ENCODE data around the gene CNKSR3.
A peak's percentile ranks its signal among the peaks of the same experiment; 100 is the strongest.

CNKSR3 gene

DNA sequence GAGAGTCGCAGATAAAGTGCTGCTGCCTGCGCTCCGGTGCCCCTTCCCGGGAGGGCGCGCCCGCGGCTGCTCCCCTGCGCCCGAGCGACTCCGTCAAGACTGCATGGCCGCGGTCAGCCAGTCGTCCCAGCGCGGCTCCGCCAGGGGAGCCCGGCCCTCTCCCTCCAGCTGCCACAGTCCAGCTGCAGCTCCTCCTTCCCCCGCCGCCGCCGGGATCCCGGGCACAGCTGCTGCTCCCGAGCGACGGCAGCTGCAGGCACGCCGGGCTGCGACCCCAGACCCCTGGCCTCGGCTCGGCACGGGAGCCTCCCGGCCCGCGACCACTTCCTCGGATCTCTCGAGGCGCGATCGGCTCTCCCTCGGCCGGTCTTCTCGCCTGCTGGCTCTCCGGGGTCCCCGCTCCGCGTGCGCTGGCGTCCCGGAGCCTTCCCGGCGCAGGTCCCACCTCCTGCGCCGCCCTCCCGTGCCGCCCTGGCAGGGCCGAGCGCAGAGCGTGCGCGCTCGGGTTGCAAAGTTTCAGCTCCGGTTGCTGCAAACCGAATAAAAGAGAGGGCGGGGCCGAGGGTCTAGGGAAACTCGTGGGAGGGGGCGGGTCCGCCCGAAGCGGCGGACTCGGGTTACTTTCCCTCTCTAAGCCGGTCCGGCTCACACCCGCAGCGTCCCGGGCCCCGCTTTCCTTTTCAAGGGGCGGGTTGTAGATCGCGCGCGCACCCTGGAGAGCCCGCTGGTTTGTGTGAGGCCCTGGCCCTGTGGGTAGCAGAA, at the start of gene CNKSR3:
TSS of gene CNKSR3 (minus strand) at position 542 of the 762 bp plus-strand sequence. CDS start 571 bp downstream, outside the sequence.
- TF ChIP-seq, protein P1, sequence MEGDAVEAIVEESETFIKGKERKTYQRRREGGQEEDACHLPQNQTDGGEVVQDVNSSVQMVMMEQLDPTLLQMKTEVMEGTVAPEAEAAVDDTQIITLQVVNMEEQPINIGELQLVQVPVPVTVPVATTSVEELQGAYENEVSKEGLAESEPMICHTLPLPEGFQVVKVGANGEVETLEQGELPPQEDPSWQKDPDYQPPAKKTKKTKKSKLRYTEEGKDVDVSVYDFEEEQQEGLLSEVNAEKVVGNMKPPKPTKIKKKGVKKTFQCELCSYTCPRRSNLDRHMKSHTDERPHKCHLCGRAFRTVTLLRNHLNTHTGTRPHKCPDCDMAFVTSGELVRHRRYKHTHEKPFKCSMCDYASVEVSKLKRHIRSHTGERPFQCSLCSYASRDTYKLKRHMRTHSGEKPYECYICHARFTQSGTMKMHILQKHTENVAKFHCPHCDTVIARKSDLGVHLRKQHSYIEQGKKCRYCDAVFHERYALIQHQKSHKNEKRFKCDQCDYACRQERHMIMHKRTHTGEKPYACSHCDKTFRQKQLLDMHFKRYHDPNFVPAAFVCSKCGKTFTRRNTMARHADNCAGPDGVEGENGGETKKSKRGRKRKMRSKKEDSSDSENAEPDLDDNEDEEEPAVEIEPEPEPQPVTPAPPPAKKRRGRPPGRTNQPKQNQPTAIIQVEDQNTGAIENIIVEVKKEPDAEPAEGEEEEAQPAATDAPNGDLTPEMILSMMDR (conservative IDR thresholded peaks at IDR 0.05): 0 out of 2 replicates have a peak, but pooled peaks have one; percentile 2
- no peak for TF ChIP-seq ZFX (IDR thresholded peaks at IDR 0.05)
- H3K27ac ChIP-seq: peak within 1 kb of the TSS; percentile 95

DNA sequence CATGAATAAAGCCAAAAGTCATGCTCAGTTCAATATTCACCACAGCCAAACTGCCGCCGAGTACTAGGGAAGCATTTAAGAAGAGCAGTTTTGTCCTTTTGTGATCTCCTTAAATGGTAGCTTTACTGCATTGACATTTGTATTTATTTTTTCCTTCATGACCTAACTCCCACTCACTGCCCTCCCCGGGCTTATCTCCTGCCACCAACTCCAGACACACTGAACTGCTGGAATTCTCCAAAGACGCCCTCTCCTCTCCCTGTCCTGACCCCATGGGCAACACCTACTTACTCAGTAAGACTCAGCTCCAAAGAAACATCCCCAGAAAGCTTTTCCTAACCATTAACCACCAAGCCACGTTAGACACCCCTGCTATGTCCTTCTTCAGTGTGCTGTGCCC, 48.5 kb upstream of the CNKSR3 start:
- TF ChIP-seq, protein P1 (conservative IDR thresholded peaks at IDR 0.05): no peak
- TF ChIP-seq ZFX (IDR thresholded peaks at IDR 0.05): no peak
- no peak overlapping the region for H3K27ac ChIP-seq

DNA sequence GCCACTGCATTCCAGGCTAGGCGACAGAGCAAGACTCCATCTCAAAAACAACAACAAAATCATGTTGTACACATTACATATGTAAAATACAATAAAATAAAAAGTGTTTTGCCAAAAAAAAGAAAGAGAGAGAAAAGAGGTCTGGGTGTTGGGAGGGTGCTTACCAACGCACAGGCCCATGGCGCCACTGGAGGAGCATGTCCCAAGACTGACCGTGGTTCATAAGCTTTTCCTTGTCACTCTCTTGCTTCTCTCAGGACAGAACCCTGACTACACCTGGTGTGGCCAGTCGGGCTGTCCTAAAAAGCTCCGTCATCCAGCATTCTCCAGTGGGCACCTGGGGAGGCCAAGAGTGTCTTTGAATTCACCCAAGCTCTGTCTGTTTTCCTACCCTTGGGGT, 48.0 kb upstream of the CNKSR3 start:
- TF ChIP-seq ZFX (IDR thresholded peaks at IDR 0.05): no peak
- TF ChIP-seq, protein P1 (conservative IDR thresholded peaks at IDR 0.05): no peak
- no peak overlapping the region for H3K27ac ChIP-seq

DNA sequence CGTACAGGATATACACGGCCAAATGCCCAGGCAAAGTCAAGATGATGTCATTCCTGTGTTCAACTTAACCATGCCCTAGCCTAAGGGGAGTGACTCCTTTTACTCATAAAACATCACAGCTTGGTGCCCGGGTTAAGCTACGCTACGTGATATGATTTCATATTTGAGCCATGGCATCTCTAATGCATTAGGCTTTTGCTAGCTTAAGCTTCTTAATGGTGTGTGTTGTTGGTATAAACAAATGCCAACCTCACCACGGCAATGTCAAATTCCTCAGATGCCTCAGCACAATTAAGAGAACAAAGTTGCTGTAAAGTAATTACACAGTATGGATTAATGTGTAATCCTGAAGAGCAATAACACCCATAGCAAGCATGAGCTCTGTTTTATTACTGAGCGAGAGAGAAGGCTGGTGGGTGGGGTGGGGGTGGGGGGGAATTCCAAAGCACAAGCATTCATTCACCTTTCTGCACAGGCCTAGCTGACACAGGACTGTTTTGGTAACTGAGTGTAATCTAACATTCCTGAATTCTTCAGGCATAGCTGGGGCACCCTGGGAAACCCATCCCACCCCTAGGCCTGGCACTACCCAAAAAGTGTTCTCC, 44.7 kb upstream of the CNKSR3 start:
- TF ChIP-seq, protein P1 (conservative IDR thresholded peaks at IDR 0.05): no peak
- no peak for TF ChIP-seq ZFX (IDR thresholded peaks at IDR 0.05)
- H3K27ac ChIP-seq: no peak overlapping the region

DNA sequence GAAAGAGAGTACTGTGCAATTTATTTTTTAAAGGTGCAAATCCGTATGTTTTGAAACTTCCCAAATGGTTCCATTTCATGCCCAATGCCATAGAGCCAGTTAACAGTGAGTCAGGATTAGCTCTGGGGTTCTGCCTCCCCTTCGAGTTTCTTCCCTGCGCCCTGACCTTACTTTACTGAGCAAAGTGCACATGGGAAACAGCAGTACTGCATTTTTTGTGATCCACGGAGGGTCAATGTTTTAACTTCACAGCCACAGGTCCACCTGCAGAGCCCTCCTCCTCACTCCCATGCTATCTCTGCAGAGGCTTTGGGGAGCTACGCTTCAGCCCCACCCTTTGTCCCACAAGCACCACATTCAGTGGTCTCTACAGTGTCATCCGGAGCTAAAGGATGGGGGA, 44.0 kb upstream of the CNKSR3 start:
- TF ChIP-seq ZFX (IDR thresholded peaks at IDR 0.05): no peak
- TF ChIP-seq, protein P1 (conservative IDR thresholded peaks at IDR 0.05): no peak
- H3K27ac ChIP-seq: no peak overlapping the region

DNA sequence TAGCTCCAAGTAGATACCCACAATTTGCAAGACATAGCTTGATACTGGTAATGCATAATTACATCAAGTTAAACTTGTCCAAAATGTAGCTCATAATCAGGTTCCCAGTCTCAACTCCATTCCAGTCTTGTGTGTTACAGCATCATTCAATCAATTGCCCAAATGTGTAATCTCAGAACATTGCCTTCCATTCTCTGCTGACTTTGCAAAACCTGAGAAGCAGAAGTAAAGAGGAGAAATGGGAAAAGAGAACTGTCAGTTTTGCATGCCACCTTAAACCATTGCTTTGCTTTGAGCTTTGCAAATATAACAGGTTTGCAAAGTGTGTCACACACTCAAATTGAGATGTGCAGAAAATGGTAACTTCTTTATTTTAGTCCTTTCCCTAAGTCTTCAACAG, 40.3 kb upstream of the CNKSR3 start:
- TF ChIP-seq ZFX (IDR thresholded peaks at IDR 0.05): no peak
- TF ChIP-seq, protein P1 (conservative IDR thresholded peaks at IDR 0.05): no peak

DNA sequence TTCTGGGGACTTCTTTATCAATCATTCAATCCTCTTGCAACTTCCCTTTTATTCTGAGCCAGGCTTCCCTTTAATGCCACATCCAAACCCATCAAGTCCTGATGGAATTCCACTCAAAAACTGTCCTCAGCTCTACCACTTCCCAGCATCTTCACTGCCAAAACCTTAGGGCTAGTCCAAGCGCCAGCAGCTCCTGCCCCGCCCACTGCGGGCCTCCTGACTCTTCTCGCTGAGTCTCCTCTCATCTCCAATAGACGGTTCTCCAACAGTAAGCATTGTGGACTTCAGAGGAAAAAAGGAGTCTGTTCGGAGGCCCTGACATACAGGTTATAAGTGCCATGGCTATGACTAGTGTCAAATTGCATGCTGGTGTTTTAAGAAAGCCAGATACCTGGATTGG, 38.7 kb upstream of the CNKSR3 start:
- H3K27ac ChIP-seq: no peak overlapping the region
- TF ChIP-seq, protein P1 (conservative IDR thresholded peaks at IDR 0.05): no peak
- no peak for TF ChIP-seq ZFX (IDR thresholded peaks at IDR 0.05)

More for the DNA sequence above, 40.3 kb upstream of the CNKSR3 start:
- no peak overlapping the region for H3K27ac ChIP-seq

Data from C4-2B (cell line).